ENCODE results near the gene OSGEP.

DNA sequence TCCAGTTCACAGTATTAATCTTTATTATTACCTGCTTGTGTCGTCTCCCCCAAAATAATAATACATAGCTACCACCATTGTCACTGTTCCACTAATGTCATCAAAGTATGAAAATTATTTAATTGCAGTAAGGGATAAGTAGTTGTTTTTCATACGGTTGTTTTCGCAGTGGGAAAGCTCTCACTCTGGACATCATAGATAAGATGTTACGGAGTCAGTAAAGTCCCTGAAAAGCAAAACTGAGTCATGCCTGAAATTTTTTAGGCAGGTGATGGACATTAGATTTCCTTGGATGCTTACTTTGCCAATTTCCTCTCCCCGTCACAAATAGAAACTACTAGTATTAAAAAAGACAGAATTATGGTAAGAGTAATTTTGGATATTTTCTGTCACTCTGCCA is 27.8 kb upstream of the OSGEP start:
- TF ChIP-seq, protein P1, sequence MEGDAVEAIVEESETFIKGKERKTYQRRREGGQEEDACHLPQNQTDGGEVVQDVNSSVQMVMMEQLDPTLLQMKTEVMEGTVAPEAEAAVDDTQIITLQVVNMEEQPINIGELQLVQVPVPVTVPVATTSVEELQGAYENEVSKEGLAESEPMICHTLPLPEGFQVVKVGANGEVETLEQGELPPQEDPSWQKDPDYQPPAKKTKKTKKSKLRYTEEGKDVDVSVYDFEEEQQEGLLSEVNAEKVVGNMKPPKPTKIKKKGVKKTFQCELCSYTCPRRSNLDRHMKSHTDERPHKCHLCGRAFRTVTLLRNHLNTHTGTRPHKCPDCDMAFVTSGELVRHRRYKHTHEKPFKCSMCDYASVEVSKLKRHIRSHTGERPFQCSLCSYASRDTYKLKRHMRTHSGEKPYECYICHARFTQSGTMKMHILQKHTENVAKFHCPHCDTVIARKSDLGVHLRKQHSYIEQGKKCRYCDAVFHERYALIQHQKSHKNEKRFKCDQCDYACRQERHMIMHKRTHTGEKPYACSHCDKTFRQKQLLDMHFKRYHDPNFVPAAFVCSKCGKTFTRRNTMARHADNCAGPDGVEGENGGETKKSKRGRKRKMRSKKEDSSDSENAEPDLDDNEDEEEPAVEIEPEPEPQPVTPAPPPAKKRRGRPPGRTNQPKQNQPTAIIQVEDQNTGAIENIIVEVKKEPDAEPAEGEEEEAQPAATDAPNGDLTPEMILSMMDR (IDR thresholded peaks at IDR 0.05), result no peak
- no peak for TF ChIP-seq POLR2A (IDR thresholded peaks at IDR 0.05)

Measured in esophagus squamous epithelium (tissue), 4 donors.